A549 (cell line): ENCODE results near the gene SPNS2.

Experiments
- CTCF ChIP-seq: fragments of >200 bp; sonication (Bioruptor Twin); formaldehyde crosslinking; IDR thresholded peaks from 3 replicates; pipeline ENCODE4 v1.5.1; 2016
- JUN ChIP-seq, 2 experiments: fragments of >200 bp; sonication (Bioruptor Twin); formaldehyde crosslinking; IDR thresholded peaks; 2 replicates in 1 of 2; 3 replicates in 1 of 2; pipeline ENCODE4 v1.6.1; 2016 to 2017
- NR3C1 ChIP-seq: fragments of >200 bp; sonication (Bioruptor Twin); formaldehyde crosslinking; IDR thresholded peaks from 3 replicates; pipeline ENCODE4 v1.6.1; 2017
- PHF8 ChIP-seq: fragments of 200-600 bp; sonication (generic); IDR thresholded peaks from 2 replicates; pipeline ENCODE4 v1.6.1; 2016; ENCODE audit warnings: low read depth, mild to moderate bottlenecking, antibody characterized with exemption, moderate library complexity, borderline replicate concordance
- POLR2A ChIP-seq: IDR thresholded peaks from 2 replicates; pipeline ENCODE4 v1.6.1; 2012; ENCODE audit warnings: mild to moderate bottlenecking, low read length
- RAD21 ChIP-seq, 2 experiments: fragments of >200 bp in 1 of 2; sonication (Bioruptor Twin) in 1 of 2; formaldehyde crosslinking in 1 of 2; IDR thresholded peaks in 1 of 2; conservative IDR thresholded peaks in 1 of 2; 2 replicates in 1 of 2; 3 replicates in 1 of 2; pipeline ENCODE4 v1.6.1; 2012 to 2018; ENCODE audit warnings: inconsistent platforms in 1 of 2
- REST ChIP-seq: fragments of 200-600 bp; sonication (generic); IDR thresholded peaks from 2 replicates; pipeline ENCODE4 v1.6.1; 2016; ENCODE audit warnings: antibody characterized with exemption, mild to moderate bottlenecking, moderate library complexity
- USF2 ChIP-seq: fragments of 450-650 bp; IDR thresholded peaks from 2 replicates; pipeline ENCODE4 v1.6.1; 2014; ENCODE audit warnings: antibody characterized with exemption

- TF ChIP-seq CTCF (no peak), JUN (IDR thresholded peaks at IDR 0.05) (no peak), USF2 (no peak), POLR2A (no peak), PHF8 (no peak), REST (no peak), RAD21 (conservative IDR thresholded peaks at IDR 0.05 in 1 of 2, IDR thresholded peaks at IDR 0.05 in 1 of 2) (no peak), NR3C1 (no peak)
Observed at GRCh38 chr17:4523946-4524345, 25.3 kb downstream of the SPNS2 start.
